ENCODE results near the gene PLEKHO2.

GRCh38 chr15:64892847-64893403 is 51.2 kb downstream of the PLEKHO2 start:
- TF ChIP-seq POLR2A (IDR thresholded peaks at IDR 0.05) (no peak), CTCF (IDR thresholded peaks at IDR 0.05 in 4 of 5, conservative IDR thresholded peaks at IDR 0.05 in 1 of 5) (no peak)
